CD14-positive monocyte (primary cell): ENCODE measurements around the gene EEF1G. TPM values are rescaled to one million over a fixed set of nuclear protein-coding genes. Genes with fewer than 3 reads are reported as not detected.
A peak's percentile ranks its signal among the peaks of the same experiment; 100 is the strongest.

Source experiments
- DNase-seq, 3 donors: peaks; one replicate each; pipeline ENCODE4 v3.0.0-alpha.2; 2011 to 2022
- H2AFZ ChIP-seq: 2 replicates; pipeline ENCODE4 v1.6.0; 2012; ENCODE audit warnings: mild to moderate bottlenecking, low read depth, low read length, inconsistent platforms; ENCODE audit not compliant: insufficient read depth, poor library complexity, severe bottlenecking
- H3K27ac ChIP-seq, 2 donors: 1 replicate in 1 of 2; 2 replicates in 1 of 2; pipeline ENCODE4 v1.5.1; 2012 to 2013; ENCODE audit warnings: low read length in 2 of 2, control low read depth in 1 of 2, inconsistent platforms in 1 of 2, low read depth in 1 of 2, mild to moderate bottlenecking in 1 of 2
- H3K27me3 ChIP-seq, 2 donors: one replicate each; pipeline versions ENCODE4 v1.6.0 to v1.6.1; 2011 to 2013; ENCODE audit warnings: low read length in 2 of 2; ENCODE audit not compliant: control insufficient read depth in 2 of 2, insufficient read depth in 2 of 2
- H3K36me3 ChIP-seq, 2 donors: replicated peaks in 1 of 2; 1 replicate in 1 of 2; 2 replicates in 1 of 2; pipeline versions ENCODE4 v1.5.1 to v1.6.1; 2012 to 2013; ENCODE audit warnings: low read length in 2 of 2, control low read depth in 1 of 2, inconsistent platforms in 1 of 2, mild to moderate bottlenecking in 1 of 2; ENCODE audit not compliant: insufficient read depth in 2 of 2, control insufficient read depth in 1 of 2
- H3K4me1 ChIP-seq, 2 donors: 1 replicate in 1 of 2; 2 replicates in 1 of 2; pipeline versions ENCODE4 v1.5.1 to v1.6.1; 2012 to 2013; ENCODE audit warnings: low read length in 2 of 2, control low read depth in 1 of 2, inconsistent platforms in 1 of 2, mild to moderate bottlenecking in 1 of 2, moderate library complexity in 1 of 2; ENCODE audit not compliant: insufficient read depth in 2 of 2, control insufficient read depth in 1 of 2
- H3K4me2 ChIP-seq: replicated peaks from 2 replicates; pipeline ENCODE3; 2012; ENCODE audit warnings: low read length, moderate library complexity, mild to moderate bottlenecking; ENCODE audit not compliant: poor library complexity, severe bottlenecking; ENCODE audit errors: extremely low read depth
- H3K4me3 ChIP-seq, 3 experiments: fragments of 200-600 bp in 1 of 3; sonication (generic) in 1 of 3; replicated peaks in 1 of 3; 1 replicate in 2 of 3; 2 replicates in 1 of 3; pipeline ENCODE4 v1.5.1; 2011 to 2013; ENCODE audit warnings: low read length in 3 of 3, mild to moderate bottlenecking in 3 of 3, control low read depth in 2 of 3, low read depth in 2 of 3, inconsistent platforms in 1 of 3, moderate library complexity in 1 of 3
- H3K79me2 ChIP-seq: 2 replicates; pipeline ENCODE4 v1.6.0; 2012; ENCODE audit warnings: mild to moderate bottlenecking, control low read depth, inconsistent platforms, low read length, moderate library complexity; ENCODE audit not compliant: insufficient read depth
- H3K9ac ChIP-seq: 2 replicates; pipeline ENCODE4 v1.6.0; 2017; ENCODE audit warnings: low read length, mild to moderate bottlenecking; ENCODE audit not compliant: insufficient read depth, poor library complexity, severe bottlenecking
- H3K9me3 ChIP-seq, 2 donors: replicated peaks in 1 of 2; 1 replicate in 1 of 2; 2 replicates in 1 of 2; pipeline versions ENCODE4 v1.5.1 to v1.6.1; 2012 to 2013; ENCODE audit warnings: low read length in 2 of 2, control low read depth in 1 of 2; ENCODE audit not compliant: control insufficient read depth in 1 of 2, insufficient read depth in 1 of 2
- H4K20me1 ChIP-seq: 2 replicates; pipeline ENCODE4 v1.6.0; 2012; ENCODE audit warnings: mild to moderate bottlenecking, low read length, control low read depth, moderate library complexity; ENCODE audit not compliant: insufficient read depth
- H3K27ac Mint-ChIP-seq, 7 donors: one replicate each; pipeline ENCODE4 v1.8.0; 2020; ENCODE audit warnings: mild to moderate bottlenecking in 7 of 7, mixed read lengths in 7 of 7, moderate library complexity in 6 of 7, inconsistent platforms in 2 of 7
- H3K27me3 Mint-ChIP-seq, 3 donors: one replicate each; pipeline ENCODE4 v1.8.0; 2021 to 2022; ENCODE audit warnings: low read depth in 3 of 3, mild to moderate bottlenecking in 3 of 3, mixed read lengths in 3 of 3, moderate library complexity in 3 of 3, inconsistent platforms in 1 of 3
- H3K36me3 Mint-ChIP-seq, 2 donors: one replicate each; pipeline ENCODE4 v1.8.0; 2020; ENCODE audit warnings: mixed read lengths in 2 of 2, inconsistent platforms in 1 of 2, mild to moderate bottlenecking in 1 of 2
- H3K4me1 Mint-ChIP-seq: one replicate; pipeline ENCODE4 v1.8.0; 2020; ENCODE audit warnings: mild to moderate bottlenecking, mixed read lengths
- H3K4me3 Mint-ChIP-seq, 2 donors: one replicate each; pipeline ENCODE4 v1.8.0; 2020; ENCODE audit warnings: mild to moderate bottlenecking in 2 of 2, mixed read lengths in 2 of 2, moderate library complexity in 1 of 2
- H3K9me3 Mint-ChIP-seq, 7 donors: one replicate each; pipeline ENCODE4 v1.8.0; 2020 to 2022; ENCODE audit warnings: mixed read lengths in 7 of 7, mild to moderate bottlenecking in 6 of 7, moderate library complexity in 6 of 7, inconsistent platforms in 2 of 7
- CTCF ChIP-seq: fragments of 200-600 bp; IDR thresholded peaks from one replicate; pipeline ENCODE4 v1.8.0; 2022; ENCODE audit warnings: antibody characterized with exemption, mild to moderate bottlenecking
- WGBS: methylation state at CpG from one replicate; pipeline ENCODE4 v1.1.5; 2013; ENCODE audit warnings: missing lambda C conversion rate; ENCODE audit not compliant: insufficient coverage; 5-methylcytosine and 5-hydroxymethylcytosine counted together
- intact Hi-C, 2 donors: fragments of 100-400 bp; cut with micrococcal nuclease; formaldehyde crosslinking; loops; one replicate each; pipeline versions ENCODE4 v1.15.0 to v1.15.1; 2023
- polyA plus RNA-seq, 3 donors: library from polyadenylated mRNA; depleted of rRNA in 1 of 3; unstranded in 2 of 3; stranded (reverse) in 1 of 3; fragments of 300-500 nt in 2 of 3; fragments of >200 nt in 1 of 3; fragmentation: Illumina TruSeq in 2 of 3; gene quantifications; 1 replicate in 2 of 3; 2 replicates in 1 of 3; pipeline ENCODE4 v1.2.3, GENCODE V29; 2012 to 2021

Gene EEF1G
- polyA plus RNA-seq, 3 donors: 490 to 603 (median 491) TPM

GRCh38 chr11:62613291-62613778 lies 39.6 kb upstream of the EEF1G start:
- Histone ChIP-seq H3K36me3 (peaks cover 19 to 47% of the 10 kb centered on the region in 2 donors), H3K4me2 (peak overlapping the region; percentile 91), H3K4me1 (peaks cover 19 to 28% of the 10 kb centered on the region in 2 donors), H4K20me1 (no peaks in the 10 kb centered on the region), H3K9ac (no peak overlapping the region), H3K9me3 (no peaks in the 10 kb centered on the region), H3K27me3 (no peaks in the 10 kb centered on the region), H3K4me3 (peak overlapping the region in 1 of 3 experiments; percentile 98), H3K27ac (peak overlapping the region; percentile 13 to 86), H3K79me2 (peaks cover 16% of the 10 kb centered on the region), H2AFZ (peak overlapping the region; percentile 94)
- Mint-ChIP-seq H3K27ac (peak overlapping the region in 6 of 7 donors; percentile 8 to 85 (median 62)), H3K36me3 (peaks cover 40 to 58% of the 10 kb centered on the region in 2 donors), H3K4me3 (peak overlapping the region in 1 of 2 donors; percentile 66), H3K4me1 (peaks cover 24% of the 10 kb centered on the region), H3K27me3 (peaks cover 0 to 2% (median 0%) of the 10 kb centered on the region in 3 donors), H3K9me3 (peaks cover 0 to 2% (median 0%) of the 10 kb centered on the region in 7 donors)
- TF ChIP-seq CTCF: no peak
- 81% methylated on average over 14 of the region's 15 CpGs for WGBS
- intact Hi-C loops: loop anchor here in 1 of 2 donors (10.0 kb wide), 1 partner anchor 241 kb away; no protein-coding TSS in a partner anchor
- no peak for DNase-seq

GRCh38 chr11:62612366-62613290 lies 38.9 kb upstream of the EEF1G start, which contains the start of the genes EML3 and ROM1:
Gene EML3, minus strand, starts transcription at chr11:62612775. Its CDS starts 318 bp downstream, at chr11:62612457.
Gene ROM1, plus strand, starts transcription at chr11:62613257. Its CDS starts 25 bp downstream, at chr11:62613282.
- peak within 1 kb of the TSS; percentile 61 to 98 (median 68) for H3K4me3 ChIP-seq
- peaks cover 19 to 51% of the 10 kb centered on the region in 2 donors for H3K36me3 ChIP-seq
- peaks cover 0 to 2% (median 0%) of the 10 kb centered on the region in 7 donors for H3K9me3 Mint-ChIP-seq
- TF ChIP-seq CTCF: peak; percentile 100
- H3K27me3 Mint-ChIP-seq: peaks cover 0 to 2% (median 0%) of the 10 kb centered on the region in 3 donors
- peak within 1 kb of the TSS; percentile 94 for H2AFZ ChIP-seq
- H3K9me3 ChIP-seq: no peaks in the 10 kb centered on the region
- H3K27me3 ChIP-seq: no peaks in the 10 kb centered on the region
- H3K27ac Mint-ChIP-seq: peak within 1 kb of the TSS; percentile 80 to 96 (median 92)
- H3K4me1 ChIP-seq: peaks cover 26 to 35% of the 10 kb centered on the region in 2 donors
- intact Hi-C loops: loop anchor here in 1 of 2 donors (10.0 kb wide), 1 partner anchor 242 kb away; no protein-coding TSS in a partner anchor
- peak within 1 kb of the TSS; percentile 87 for H3K9ac ChIP-seq
- H3K27ac ChIP-seq: peak within 1 kb of the TSS; percentile 67 to 86
- peak within 1 kb of the TSS; percentile 91 for H3K4me2 ChIP-seq
- H3K79me2 ChIP-seq: peaks cover 16% of the 10 kb centered on the region
- peaks cover 47 to 54% of the 10 kb centered on the region in 2 donors for H3K36me3 Mint-ChIP-seq
- WGBS: 4% methylated on average over 54 of the region's 91 CpGs
- H4K20me1 ChIP-seq: no peaks in the 10 kb centered on the region
- peaks cover 31% of the 10 kb centered on the region for H3K4me1 Mint-ChIP-seq
- peak within 1 kb of the TSS; percentile 98 to 100 for H3K4me3 Mint-ChIP-seq
- DNase-seq: peak; percentile 68 to 83 (median 76)
